Measurements from ENCODE around the gene CHMP5. TPM values are rescaled to one million over a fixed set of nuclear protein-coding genes. Genes with fewer than 3 reads are reported as not detected.

CHMP5 gene
- total RNA-seq, 1 experiment from 2014 or later: 47.6 TPM

GRCh38 chr9:33285502-33285901, 20.7 kb downstream of the CHMP5 start:
- no peak overlapping the region for H2BK120ac ChIP-seq (ENCODE audit: low read depth, low read length, poor library complexity, severe bottlenecking)
- no peak for DNase-seq
- H2AFZ ChIP-seq (ENCODE audit: low read length): no peak overlapping the region
- H3K23ac ChIP-seq (ENCODE audit: insufficient read length, low read depth, low read length): no peak overlapping the region
- WGBS (ENCODE audit: extremely low coverage, insufficient read length, low lambda C conversion rate): no CpG with 5 or more reads among the region's 5 CpGs
- H2BK20ac ChIP-seq (ENCODE audit: low read depth, low read length, poor library complexity, severe bottlenecking): no peak overlapping the region
- no peak for TF ChIP-seq CTCF (conservative IDR thresholded peaks at IDR 0.05)
- Mint-ChIP-seq H3K36me3 (ENCODE audit: insufficient read depth in 1 of 3, low read depth in 3 of 3) (peaks cover 3 to 17% (median 10%) of the 10 kb centered on the region in 3 experiments; a peak in 5 of 7 replicates), H3K4me3 (no peak overlapping the region), H3K4me1 (peaks cover 2 to 4% of the 10 kb centered on the region in 2 experiments; a peak in 2 of 4 replicates), H3K27ac (no peak overlapping the region), H3K27me3 (ENCODE audit: low read depth) (no peaks in the 10 kb centered on the region), H3K9me3 (no peaks in the 10 kb centered on the region; a peak in 1 of 5 replicates)
- no peak overlapping the region for H4K91ac ChIP-seq (ENCODE audit: insufficient read length, low read depth, low read length)
- H3K4me2 ChIP-seq (ENCODE audit: insufficient read depth, insufficient read length, low read length): no peak overlapping the region
- no peaks in the 10 kb centered on the region for H3K4me1 ChIP-seq (ENCODE audit: insufficient read depth, low read length)
- H3K23me2 ChIP-seq (ENCODE audit: insufficient read length, low read depth, low read length, poor library complexity, severe bottlenecking): no peaks in the 10 kb centered on the region
- no peak overlapping the region for H2BK5ac ChIP-seq (ENCODE audit: insufficient read length, low read length)
- H3K14ac ChIP-seq (ENCODE audit: insufficient read depth, low read length): no peak overlapping the region
- no peaks in the 10 kb centered on the region; the same call in 1 of the 2 replicates for H3K79me2 ChIP-seq (ENCODE audit: insufficient read depth, low read length)
- no peaks in the 10 kb centered on the region for H3K27me3 ChIP-seq (ENCODE audit: insufficient read depth, low read length)
- no peak overlapping the region for H4K8ac ChIP-seq (replicated peaks; ENCODE audit: insufficient read length, low read depth, low read length)
- no peak overlapping the region for H4K5ac ChIP-seq (ENCODE audit: insufficient read length, low read depth, low read length)
- H3K9me3 ChIP-seq (ENCODE audit: control insufficient read depth, low read depth, low read length): no peaks in the 10 kb centered on the region
- H3K56ac ChIP-seq (ENCODE audit: insufficient read length, low read depth, low read length): no peak overlapping the region
- H3K79me1 ChIP-seq (ENCODE audit: insufficient read depth, low read depth, low read length, poor library complexity, severe bottlenecking): no peaks in the 10 kb centered on the region
- H3K9ac ChIP-seq (ENCODE audit: extremely low read depth, insufficient read length, low read length): no peak overlapping the region
- no peak overlapping the region for H3T11ph ChIP-seq (ENCODE audit: low read length)
- no peak overlapping the region for H2BK12ac ChIP-seq (ENCODE audit: insufficient read length, low read depth, low read length)
- no peak overlapping the region for H2AK5ac ChIP-seq (ENCODE audit: insufficient read length, low read length)
- no peaks in the 10 kb centered on the region for H4K20me1 ChIP-seq (ENCODE audit: control insufficient read depth, insufficient read depth, insufficient read length)
- no peak overlapping the region for H3K4ac ChIP-seq (ENCODE audit: low read depth, low read length)
- no peak overlapping the region for H3K27ac ChIP-seq (ENCODE audit: insufficient read length, low read depth, low read length)
- no peak overlapping the region for H3K18ac ChIP-seq (ENCODE audit: insufficient read length, low read depth, low read length)
- H2BK15ac ChIP-seq (ENCODE audit: low read depth, low read length): no peak overlapping the region

All from H9 (cell line).